Measurements from ENCODE around the gene SMO. TPM values are rescaled to one million over a fixed set of nuclear protein-coding genes. Genes with fewer than 3 reads are reported as not detected.

SMO gene
- total RNA-seq, 2 donors from 2014 or later: 4.7 to 9.9 TPM

GRCh38 chr7:129147731-129148130 is 40.7 kb upstream of the SMO start:
- Histone ChIP-seq H3K9me3 (no peaks in the 10 kb centered on the region), H3K4me3 (no peak overlapping the region), H3K4me1 (peaks cover 0 to 23% of the 10 kb centered on the region in 2 donors), H3K27ac (no peak overlapping the region), H3K36me3 (no peaks in the 10 kb centered on the region), H3K27me3 (no peaks in the 10 kb centered on the region)
- no peak for DNase-seq (ENCODE audit: low spot score)
- TF ChIP-seq CTCF (IDR thresholded peaks at IDR 0.05): no peak

- Histone ChIP-seq H3K27ac (no peak overlapping the region), H3K4me3 (no peak overlapping the region), H3K9me3 (no peaks in the 10 kb centered on the region), H3K27me3 (no peaks in the 10 kb centered on the region), H3K4me1 (peaks cover 0 to 23% of the 10 kb centered on the region in 2 donors), H3K36me3 (no peaks in the 10 kb centered on the region)
- DNase-seq (ENCODE audit: low spot score): no peak
- no peak for TF ChIP-seq CTCF (IDR thresholded peaks at IDR 0.05)
Observed at GRCh38 chr7:129149511-129149910, 38.9 kb upstream of the SMO start.

- DNase-seq (ENCODE audit: low spot score): no peak
- no peak overlapping the region for H3K27ac ChIP-seq
- no peaks in the 10 kb centered on the region for H3K27me3 ChIP-seq
- peaks cover 0 to 18% of the 10 kb centered on the region in 2 donors for H3K4me1 ChIP-seq
- no peak overlapping the region for H3K4me3 ChIP-seq
- H3K36me3 ChIP-seq: no peaks in the 10 kb centered on the region
- H3K9me3 ChIP-seq: no peaks in the 10 kb centered on the region
- no peak for TF ChIP-seq CTCF (IDR thresholded peaks at IDR 0.05)
Observed at GRCh38 chr7:129150199-129150996, 38.0 kb upstream of the SMO start.

DNA sequence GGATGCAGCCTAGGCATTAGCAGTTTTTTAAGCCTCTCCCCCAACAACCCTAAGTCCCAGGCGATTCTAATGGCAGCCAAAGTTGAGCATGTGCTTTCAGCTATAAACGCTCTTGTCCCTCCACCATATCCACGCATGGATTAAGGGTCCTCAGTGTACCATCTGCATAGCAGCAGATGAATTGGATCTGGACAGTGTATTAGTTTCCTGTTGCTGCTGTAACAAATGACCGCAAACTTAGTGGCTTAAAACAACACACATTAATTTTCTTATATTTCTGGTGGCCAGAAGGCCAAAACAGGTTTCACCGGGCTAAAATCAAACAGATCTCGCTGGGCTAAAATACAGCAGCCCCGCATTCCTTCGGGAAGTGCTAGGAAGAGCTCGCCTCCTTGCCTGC is 30.8 kb upstream of the SMO start:
- no peaks in the 10 kb centered on the region for H3K9me3 ChIP-seq
- no peaks in the 10 kb centered on the region for H3K27me3 ChIP-seq
- H3K4me1 ChIP-seq: no peaks in the 10 kb centered on the region
- H3K27ac ChIP-seq: no peak overlapping the region
- no peak for DNase-seq (ENCODE audit: low spot score)
- H3K4me3 ChIP-seq: no peak overlapping the region
- no peaks in the 10 kb centered on the region for H3K36me3 ChIP-seq
- no peak for TF ChIP-seq CTCF (IDR thresholded peaks at IDR 0.05)

- Histone ChIP-seq H3K27ac (no peak overlapping the region), H3K9me3 (no peaks in the 10 kb centered on the region), H3K27me3 (no peaks in the 10 kb centered on the region), H3K4me3 (no peak overlapping the region), H3K36me3 (no peaks in the 10 kb centered on the region), H3K4me1 (no peaks in the 10 kb centered on the region)
- TF ChIP-seq CTCF (IDR thresholded peaks at IDR 0.05): no peak
- no peak for DNase-seq (ENCODE audit: low spot score)
Observed at GRCh38 chr7:129159539-129159938, 28.9 kb upstream of the SMO start.

Data from right atrium auricular region (tissue), 2 donors.